ENCODE measurements around the gene SPACA9.
A peak's percentile ranks its signal among the peaks of the same experiment; 100 is the strongest.

Gene SPACA9

GRCh38 chr9:132885720-132886333 is 7.1 kb downstream of the SPACA9 start:
- peak; percentile 83 for DNase-seq (ENCODE audit: low read depth, low spot score)
- no peak overlapping the region for H3K4me3 ChIP-seq (ENCODE audit: low read length)

GRCh38 chr9:132886334-132886725 is 7.6 kb downstream of the SPACA9 start:
- H3K4me3 ChIP-seq (ENCODE audit: low read length) = no peak overlapping the region
- no peak for DNase-seq (ENCODE audit: low read depth, low spot score)

GRCh38 chr9:132887181-132888120 is 8.8 kb downstream of the SPACA9 start:
- no peak for DNase-seq (ENCODE audit: low read depth, low spot score)
- H3K4me3 ChIP-seq (ENCODE audit: low read length) = no peak overlapping the region

- H3K4me3 ChIP-seq (ENCODE audit: low read length) = no peak overlapping the region
- no peak for DNase-seq (ENCODE audit: low read depth, low spot score)
Measured at GRCh38 chr9:132888151-132888550, 9.5 kb downstream of the SPACA9 start.

GRCh38 chr9:132892400-132892799 is 13.7 kb downstream of the SPACA9 start:
- no peak overlapping the region for H3K4me3 ChIP-seq (ENCODE audit: low read length)
- DNase-seq (ENCODE audit: low read depth, low spot score) = no peak

GRCh38 chr9:132894346-132894745 is 15.6 kb downstream of the SPACA9 start:
- DNase-seq (ENCODE audit: low read depth, low spot score) = no peak
- H3K4me3 ChIP-seq (ENCODE audit: low read length) = no peak overlapping the region

- H3K4me3 ChIP-seq (ENCODE audit: low read length) = no peak overlapping the region
- DNase-seq (ENCODE audit: low read depth, low spot score) = no peak
Measured at GRCh38 chr9:132894862-132895835, 16.5 kb downstream of the SPACA9 start.

GRCh38 chr9:132896264-132896663 is 17.6 kb downstream of the SPACA9 start:
- DNase-seq (ENCODE audit: low read depth, low spot score) = no peak
- no peak overlapping the region for H3K4me3 ChIP-seq (ENCODE audit: low read length)

GRCh38 chr9:132896906-132897305 is 18.2 kb downstream of the SPACA9 start:
- DNase-seq (ENCODE audit: low read depth, low spot score) = no peak
- H3K4me3 ChIP-seq (ENCODE audit: low read length) = no peak overlapping the region

- no peak for DNase-seq (ENCODE audit: low read depth, low spot score)
Measured at GRCh38 chr9:132898051-132898450, 19.4 kb downstream of the SPACA9 start.

GRCh38 chr9:132901858-132902831 is 23.4 kb downstream of the SPACA9 start:
- DNase-seq (ENCODE audit: low read depth, low spot score) = peak; percentile 89
- H3K4me3 ChIP-seq (ENCODE audit: low read length) = no peak overlapping the region

More at GRCh38 chr9:132898051-132898450, 19.4 kb downstream of the SPACA9 start:
- no peak overlapping the region for H3K4me3 ChIP-seq (ENCODE audit: low read length)

GRCh38 chr9:132903574-132904492 is 25.1 kb downstream of the SPACA9 start:
- no peak overlapping the region for H3K4me3 ChIP-seq (ENCODE audit: low read length)
- DNase-seq (ENCODE audit: low read depth, low spot score) = no peak

- no peak overlapping the region for H3K4me3 ChIP-seq (ENCODE audit: low read length)
- no peak for DNase-seq (ENCODE audit: low read depth, low spot score)
Measured at GRCh38 chr9:132905726-132906125, 27.0 kb downstream of the SPACA9 start.

- no peak overlapping the region for H3K4me3 ChIP-seq (ENCODE audit: low read length)
- DNase-seq (ENCODE audit: low read depth, low spot score) = peak; percentile 73
Measured at GRCh38 chr9:132908635-132909034, 29.9 kb downstream of the SPACA9 start.

GRCh38 chr9:132909311-132909710 is 30.6 kb downstream of the SPACA9 start:
- H3K4me3 ChIP-seq (ENCODE audit: low read length) = no peak overlapping the region
- no peak for DNase-seq (ENCODE audit: low read depth, low spot score)

GRCh38 chr9:132910376-132910775 is 31.7 kb downstream of the SPACA9 start:
- DNase-seq (ENCODE audit: low read depth, low spot score) = no peak
- no peak overlapping the region for H3K4me3 ChIP-seq (ENCODE audit: low read length)

- DNase-seq (ENCODE audit: low read depth, low spot score) = no peak
- H3K4me3 ChIP-seq (ENCODE audit: low read length) = no peak overlapping the region
Measured at GRCh38 chr9:132912131-132912530, 33.4 kb downstream of the SPACA9 start.

Measured in Jurkat, Clone E6-1 (cell line).